ENCODE results near the gene AKAP14. TPM values are rescaled to one million over a fixed set of nuclear protein-coding genes. Genes with fewer than 3 reads are reported as not detected.

The AKAP14 gene
- total and polyA plus RNA-seq, 5 experiments from 2014 or later, result not detected

Other genes starting within 250 kb of the AKAP14 start
- gene SEPTIN6, start 202.7 kb upstream of the AKAP14 start, total RNA-seq, result 100 to 1,000 TPM; 234 to 235 TPM
- 100 to 1,000 TPM; 161 to 269 (median 226) TPM for gene SEPTIN6, start 202.7 kb upstream of the AKAP14 start, polyA plus RNA-seq
- 1 to 10 TPM; 1.2 to 2.0 TPM for gene SOWAHD, start 137.3 kb upstream of the AKAP14 start, total RNA-seq
- gene SOWAHD, start 137.3 kb upstream of the AKAP14 start, polyA plus RNA-seq, result 1 to 10 TPM in 1 of 3 donors, under 1 TPM in 2; 0.43 to 1.1 (median 0.47) TPM
- 1,000 to 10,000 TPM; 3,863 to 3,911 TPM for gene RPL39, start 104.3 kb upstream of the AKAP14 start, total RNA-seq
- 1,000 to 10,000 TPM; 4,465 to 5,898 (median 5,767) TPM for gene RPL39, start 104.3 kb upstream of the AKAP14 start, polyA plus RNA-seq
- 10 to 100 TPM; 14.0 to 16.8 TPM for gene UPF3B, start 42.9 kb upstream of the AKAP14 start, total RNA-seq
- gene UPF3B, start 42.9 kb upstream of the AKAP14 start, polyA plus RNA-seq, result 10 to 100 TPM in 1 of 3 donors, 1 to 10 TPM in 2; 8.6 to 11.0 (median 9.2) TPM
- 10 to 100 TPM; 40.6 to 41.4 TPM for gene RNF113A, start 24.2 kb upstream of the AKAP14 start, total RNA-seq
- 10 to 100 TPM; 48.8 to 69.5 (median 51.3) TPM for gene RNF113A, start 24.2 kb upstream of the AKAP14 start, polyA plus RNA-seq
- 10 to 100 TPM; 52.6 to 54.9 TPM for gene NDUFA1, start 24.1 kb upstream of the AKAP14 start, total RNA-seq
- 100 to 1,000 TPM; 277 to 382 (median 308) TPM for gene NDUFA1, start 24.1 kb upstream of the AKAP14 start, polyA plus RNA-seq
- 10 to 100 TPM; 17.1 to 18.7 TPM for gene NKAP, start 47.9 kb downstream of the AKAP14 start, total RNA-seq
- 1 to 10 TPM; 2.4 to 6.3 (median 2.8) TPM for gene NKAP, start 47.9 kb downstream of the AKAP14 start, polyA plus RNA-seq
- gene RHOXF2B, start 181.8 kb downstream of the AKAP14 start, total RNA-seq, result not detected
- gene RHOXF2B, start 181.8 kb downstream of the AKAP14 start, polyA plus RNA-seq, result not detected
- gene RHOXF1, start 220.0 kb downstream of the AKAP14 start, total RNA-seq, result 1 to 10 TPM; 1.6 to 1.7 TPM
- gene RHOXF1, start 220.0 kb downstream of the AKAP14 start, polyA plus RNA-seq, result under 1 TPM in 2 of 3 donors, not detected in 1; 0.33 to 0.85 TPM